T-helper 1 cell treated with Interleukin-12 subunit alpha and Interleukin-12 subunit beta and Interleukin-4 antibody, amounts not matched to agents 30 ng/mL and 1 ng/mL, for 36 hours (primary cell): ENCODE results near the gene TSPAN32. TPM values are rescaled to one million over a fixed set of nuclear protein-coding genes. Genes with fewer than 3 reads are reported as not detected.
"Not testable (repeated sequence)": the region's sequence is repeated elsewhere in the genome, so short reads cannot be mapped to it uniquely, and the experiment has no call there.

Experiments
- intact Hi-C: fragments of 100-400 bp; cut with micrococcal nuclease; formaldehyde crosslinking; loops from one replicate; pipeline ENCODE4 v1.15.1; 2024
- total RNA-seq: library from RNA; stranded (reverse); gene quantifications from 2 replicates; pipeline ENCODE4 v1.2.3, GENCODE V29; 2022

Gene TSPAN32
- total RNA-seq, 1 donor from 2014 or later, result 23.1 TPM

GRCh38 chr11:2330696-2331095 lies 28.9 kb downstream of the TSPAN32 start:
- intact Hi-C loops, result no loop called here

- intact Hi-C loops, result no loop called here
Measured at GRCh38 chr11:2331404-2331803, 29.6 kb downstream of the TSPAN32 start.

GRCh38 chr11:2332569-2332968 lies 30.8 kb downstream of the TSPAN32 start:
- intact Hi-C loops, result not testable (repeated sequence)

- intact Hi-C loops, result not testable (repeated sequence)
Measured at GRCh38 chr11:2333486-2334205, 31.8 kb downstream of the TSPAN32 start.

- intact Hi-C loops, result not testable (repeated sequence)
Measured at GRCh38 chr11:2335286-2335685, 33.5 kb downstream of the TSPAN32 start.

GRCh38 chr11:2338760-2339159 lies 36.9 kb downstream of the TSPAN32 start:
- intact Hi-C loops, result loop anchor here (1.0 kb wide), 1 partner anchor 81 kb away; no protein-coding TSS in a partner anchor

GRCh38 chr11:2342557-2342956 lies 40.7 kb downstream of the TSPAN32 start:
- intact Hi-C loops, result no loop called here

GRCh38 chr11:2342981-2343380 lies 41.2 kb downstream of the TSPAN32 start:
- intact Hi-C loops, result no loop called here

GRCh38 chr11:2343502-2343901 lies 41.7 kb downstream of the TSPAN32 start:
- intact Hi-C loops, result no loop called here

- intact Hi-C loops, result no loop called here
Measured at GRCh38 chr11:2345050-2345449, 43.2 kb downstream of the TSPAN32 start.

- intact Hi-C loops, result no loop called here
Measured at GRCh38 chr11:2346014-2346413, 44.2 kb downstream of the TSPAN32 start.

GRCh38 chr11:2346586-2347307 lies 44.9 kb downstream of the TSPAN32 start:
- intact Hi-C loops, result no loop called here

- intact Hi-C loops, result no loop called here
Measured at GRCh38 chr11:2347308-2347830, 45.6 kb downstream of the TSPAN32 start.

- intact Hi-C loops, result no loop called here
Measured at GRCh38 chr11:2348986-2349385, 47.2 kb downstream of the TSPAN32 start.

GRCh38 chr11:2351701-2352100 lies 49.9 kb downstream of the TSPAN32 start:
- intact Hi-C loops, result no loop called here

- intact Hi-C loops, result no loop called here
Measured at GRCh38 chr11:2352420-2352819, 50.6 kb downstream of the TSPAN32 start.

- intact Hi-C loops, result no loop called here
Measured at GRCh38 chr11:2355000-2355644, 53.3 kb downstream of the TSPAN32 start.

GRCh38 chr11:2357246-2357645 lies 55.4 kb downstream of the TSPAN32 start:
- intact Hi-C loops, result no loop called here

GRCh38 chr11:2357651-2358050 lies 55.8 kb downstream of the TSPAN32 start:
- intact Hi-C loops, result not testable (repeated sequence)

- intact Hi-C loops, result no loop called here
Measured at GRCh38 chr11:2358754-2359442, 57.1 kb downstream of the TSPAN32 start.

- intact Hi-C loops, result no loop called here
Measured at GRCh38 chr11:2359557-2359956, 57.7 kb downstream of the TSPAN32 start.
